ENCODE data around the gene WDR91. TPM values are rescaled to one million over a fixed set of nuclear protein-coding genes. Genes with fewer than 3 reads are reported as not detected.

The WDR91 gene
- 15.7 and 23.1 TPM in 2 replicates for total RNA-seq
- long read RNA-seq, full-length matches to known transcripts, result 44 of 79 reads
- long read RNA-seq, partial matches to known transcripts, result 11 of 79 reads
- long read RNA-seq, other reads (novel, unspliced or antisense), result 24 of 79 reads

- H3K9me3 Mint-ChIP-seq (ENCODE audit: low read depth), result no peaks in the 10 kb centered on the region
- no peaks in the 10 kb centered on the region for H3K27me3 Mint-ChIP-seq
- TF ChIP-seq CTCF (IDR thresholded peaks at IDR 0.05; ENCODE audit: unreplicated experiment), result no peak
- peaks cover 25% of the 10 kb centered on the region for H3K4me1 Mint-ChIP-seq (ENCODE audit: low read depth)
- no peaks in the 10 kb centered on the region for H3K36me3 Mint-ChIP-seq (ENCODE audit: insufficient read depth)
- peak within 1 kb of the TSS; percentile 97 for H3K27ac Mint-ChIP-seq
- peak; percentile 98 for DNase-seq (ENCODE audit: low spot score, unreplicated experiment)
- H3K4me3 Mint-ChIP-seq (ENCODE audit: low read depth), result peak within 1 kb of the TSS; percentile 95
Observed at GRCh38 chr7:135211179-135211945, at the start of gene WDR91. WDR91 (minus strand) TSS chr7:135211526; CDS start chr7:135211502, 24 bp downstream.

- Mint-ChIP-seq H3K4me3 (ENCODE audit: low read depth) (no peak overlapping the region), H3K9me3 (ENCODE audit: low read depth) (no peaks in the 10 kb centered on the region), H3K27me3 (peaks cover 3% of the 10 kb centered on the region), H3K27ac (no peak overlapping the region), H3K36me3 (ENCODE audit: insufficient read depth) (no peaks in the 10 kb centered on the region), H3K4me1 (ENCODE audit: low read depth) (peaks cover 13% of the 10 kb centered on the region)
- no peak for TF ChIP-seq CTCF (IDR thresholded peaks at IDR 0.05; ENCODE audit: unreplicated experiment)
- no peak for DNase-seq (ENCODE audit: low spot score, unreplicated experiment)
Observed at GRCh38 chr7:135260470-135260869, 49.1 kb upstream of the WDR91 start.

- Mint-ChIP-seq H3K27me3 (peaks cover 7% of the 10 kb centered on the region), H3K4me1 (ENCODE audit: low read depth) (peaks cover 13% of the 10 kb centered on the region), H3K4me3 (ENCODE audit: low read depth) (no peak overlapping the region), H3K27ac (no peak overlapping the region), H3K9me3 (ENCODE audit: low read depth) (no peaks in the 10 kb centered on the region), H3K36me3 (ENCODE audit: insufficient read depth) (no peaks in the 10 kb centered on the region)
- no peak for TF ChIP-seq CTCF (IDR thresholded peaks at IDR 0.05; ENCODE audit: unreplicated experiment)
- DNase-seq (ENCODE audit: low spot score, unreplicated experiment), result no peak
Observed at GRCh38 chr7:135259702-135260101, 48.4 kb upstream of the WDR91 start.

- Mint-ChIP-seq H3K27ac (no peak overlapping the region), H3K9me3 (ENCODE audit: low read depth) (no peaks in the 10 kb centered on the region), H3K27me3 (peaks cover 8% of the 10 kb centered on the region), H3K4me3 (ENCODE audit: low read depth) (no peak overlapping the region), H3K4me1 (ENCODE audit: low read depth) (peaks cover 13% of the 10 kb centered on the region), H3K36me3 (ENCODE audit: insufficient read depth) (no peaks in the 10 kb centered on the region)
- TF ChIP-seq CTCF (IDR thresholded peaks at IDR 0.05; ENCODE audit: unreplicated experiment), result no peak
- no peak for DNase-seq (ENCODE audit: low spot score, unreplicated experiment)
Observed at GRCh38 chr7:135258585-135258984, 47.3 kb upstream of the WDR91 start.

- no peak for TF ChIP-seq CTCF (IDR thresholded peaks at IDR 0.05; ENCODE audit: unreplicated experiment)
- H3K9me3 Mint-ChIP-seq (ENCODE audit: low read depth), result no peaks in the 10 kb centered on the region
- no peak overlapping the region for H3K27ac Mint-ChIP-seq
- peaks cover 8% of the 10 kb centered on the region for H3K27me3 Mint-ChIP-seq
- no peak overlapping the region for H3K4me3 Mint-ChIP-seq (ENCODE audit: low read depth)
- H3K4me1 Mint-ChIP-seq (ENCODE audit: low read depth), result peaks cover 13% of the 10 kb centered on the region
- no peak for DNase-seq (ENCODE audit: low spot score, unreplicated experiment)
- no peaks in the 10 kb centered on the region for H3K36me3 Mint-ChIP-seq (ENCODE audit: insufficient read depth)
Observed at GRCh38 chr7:135257790-135258189, 46.5 kb upstream of the WDR91 start.
